NK-92 (cell line): ENCODE data around the gene NELL1.

ENCODE experiments used
- DNase-seq: peaks from one replicate; lab custom pipeline; 2025; ENCODE audit not compliant: unreplicated experiment; lab: John Stamatoyannopoulos, UW

Gene NELL1

DNA sequence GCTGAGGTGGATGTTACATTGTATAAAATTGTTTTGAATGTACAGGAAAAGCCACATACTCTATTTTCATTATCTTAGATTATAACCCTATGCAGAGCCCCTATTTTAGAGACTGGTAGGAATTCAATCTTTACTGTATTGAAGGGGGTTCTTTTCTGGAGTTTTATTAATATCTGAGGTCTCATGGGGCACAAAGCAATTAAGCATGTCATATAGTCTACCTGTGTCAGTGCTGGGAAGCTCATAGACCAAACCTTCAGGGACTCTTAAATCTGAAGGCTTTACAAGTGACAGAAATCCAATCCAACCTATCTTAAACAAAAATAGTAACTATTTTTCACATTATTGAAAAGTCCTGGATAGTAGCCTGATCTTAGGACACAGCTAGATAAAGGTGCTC, 733.7 kb downstream of the NELL1 start:
- DNase-seq: no peak

GRCh38 chr11:21405422-21405821, 736.0 kb downstream of the NELL1 start:
- DNase-seq: no peak

GRCh38 chr11:21410513-21410912, 741.1 kb downstream of the NELL1 start:
- DNase-seq: no peak

- no peak for DNase-seq
Measured at GRCh38 chr11:21411104-21411503, 741.7 kb downstream of the NELL1 start.

DNA sequence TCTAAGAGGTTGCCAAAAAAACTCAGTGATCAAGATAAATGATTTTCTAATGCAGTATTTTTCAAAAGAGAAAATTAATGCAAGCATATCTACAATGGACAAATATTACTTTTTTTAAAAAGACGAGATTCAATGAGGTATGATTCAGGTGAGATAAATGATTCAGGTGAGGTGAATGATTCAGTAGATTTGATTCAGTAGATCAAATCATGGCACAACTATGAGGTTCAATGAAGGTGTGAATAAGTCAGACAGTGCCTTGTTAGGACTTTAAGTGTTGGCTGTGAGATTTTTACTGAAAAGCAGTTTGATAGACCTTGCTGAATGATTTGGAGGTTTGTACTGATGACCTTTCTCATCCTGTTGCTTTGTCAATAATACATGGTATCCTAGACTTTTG, 742.2 kb downstream of the NELL1 start:
- DNase-seq: no peak

- no peak for DNase-seq
Measured at GRCh38 chr11:21412652-21413383, 743.4 kb downstream of the NELL1 start.

DNA sequence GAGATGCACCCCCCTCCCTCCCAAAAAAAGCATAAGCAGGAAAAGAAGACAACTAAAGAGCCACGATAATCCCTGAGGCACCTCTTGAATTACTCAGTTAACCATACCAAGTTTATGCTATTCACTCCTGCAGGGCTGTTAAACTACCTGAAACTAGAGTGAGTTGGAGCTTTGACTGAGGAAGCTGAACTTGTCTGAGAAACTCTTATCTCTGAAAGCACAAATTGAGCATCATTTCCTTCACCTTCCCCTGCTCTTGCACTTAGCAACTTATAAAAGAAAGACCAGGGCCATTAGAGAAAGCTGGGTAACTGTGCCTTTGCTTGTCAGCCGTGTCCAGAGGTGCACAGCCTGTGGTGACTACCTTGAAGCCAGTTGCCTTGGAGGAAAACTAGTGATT, 745.6 kb downstream of the NELL1 start:
- DNase-seq: no peak

DNA sequence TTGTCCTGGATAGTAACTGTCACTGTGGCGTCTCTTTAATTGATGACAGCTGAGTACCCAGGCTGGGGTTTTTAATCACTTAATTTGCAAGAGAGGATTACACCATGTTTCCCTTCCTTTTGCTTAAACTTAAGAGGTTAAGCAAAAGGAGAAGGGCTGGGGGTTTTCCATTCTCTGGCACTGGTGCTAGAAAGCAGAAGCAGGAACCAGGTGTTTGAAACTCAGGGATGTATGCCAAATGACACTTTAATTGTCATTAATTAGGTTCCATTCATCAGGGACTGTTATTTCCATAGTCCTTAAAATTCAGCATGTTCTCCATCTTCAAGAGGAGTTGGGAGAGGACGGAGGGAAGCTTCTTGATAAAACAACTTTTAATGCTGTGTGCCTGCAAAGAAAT, 746.2 kb downstream of the NELL1 start:
- DNase-seq: no peak

- DNase-seq: no peak
Measured at GRCh38 chr11:21421711-21422329, 752.4 kb downstream of the NELL1 start.

- no peak for DNase-seq
Measured at GRCh38 chr11:21426931-21427330, 757.5 kb downstream of the NELL1 start.

- DNase-seq: no peak
Measured at GRCh38 chr11:21427726-21428125, 758.3 kb downstream of the NELL1 start.

DNA sequence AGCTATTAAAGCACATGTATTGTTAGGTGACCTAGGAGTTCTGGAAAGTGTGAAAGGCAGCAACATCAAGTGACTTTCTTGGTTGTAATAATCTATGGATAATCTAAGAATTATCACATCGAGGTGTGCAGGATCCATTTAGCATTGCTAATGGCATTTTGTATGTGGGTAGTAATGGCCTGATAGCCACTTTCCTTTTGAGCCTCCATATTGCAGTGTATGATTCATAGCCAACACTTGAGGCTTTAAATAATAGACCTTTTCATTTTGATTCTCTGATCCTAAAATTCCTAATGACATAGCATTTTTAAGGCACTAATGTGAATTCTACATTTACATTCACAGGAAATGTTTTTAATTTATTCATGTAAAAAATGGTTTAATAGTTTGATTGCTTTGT, 759.4 kb downstream of the NELL1 start:
- no peak for DNase-seq

- no peak for DNase-seq
Measured at GRCh38 chr11:21429401-21429800, 760.0 kb downstream of the NELL1 start.

DNA sequence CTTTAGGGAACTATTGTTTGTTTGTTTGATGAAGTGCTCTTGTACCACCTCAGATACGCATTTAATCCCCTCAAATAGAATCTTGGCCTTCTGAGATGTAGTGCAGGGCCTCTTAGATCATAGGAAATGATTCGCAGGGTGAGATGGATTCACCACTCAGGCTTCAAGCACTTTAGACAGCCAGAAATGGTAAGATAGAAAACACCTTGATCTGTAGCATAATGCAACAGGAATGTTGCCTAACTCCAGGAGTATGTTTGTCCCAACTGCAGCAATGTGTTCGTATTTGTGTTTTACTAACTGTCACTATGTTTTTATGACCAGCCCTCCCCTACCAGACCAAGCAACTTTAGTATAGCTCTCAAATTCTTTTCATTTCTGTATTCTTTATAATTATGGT, 761.2 kb downstream of the NELL1 start:
- no peak for DNase-seq

GRCh38 chr11:21446939-21447590, 777.7 kb downstream of the NELL1 start:
- DNase-seq: no peak

- DNase-seq: no peak
Measured at GRCh38 chr11:21447871-21448270, 778.5 kb downstream of the NELL1 start.

DNA sequence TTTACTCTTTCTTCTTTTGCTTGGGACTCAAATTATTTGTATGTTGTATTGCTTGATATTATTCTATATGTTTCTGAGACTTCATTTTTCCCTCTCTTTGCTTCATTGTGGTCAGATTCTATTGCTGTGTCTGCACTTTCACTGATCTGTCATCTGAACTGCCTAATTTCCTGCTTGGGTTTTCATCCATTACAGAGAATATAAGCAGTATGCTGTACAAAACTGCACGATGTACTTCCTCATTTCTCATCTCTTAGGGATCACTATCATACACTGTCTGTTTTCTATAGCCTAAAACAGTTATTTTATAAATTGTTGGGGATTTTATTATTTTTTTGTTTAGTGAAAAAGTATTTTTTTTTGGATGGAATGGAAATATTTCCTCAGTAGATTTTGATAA, 786.8 kb downstream of the NELL1 start:
- no peak for DNase-seq

DNA sequence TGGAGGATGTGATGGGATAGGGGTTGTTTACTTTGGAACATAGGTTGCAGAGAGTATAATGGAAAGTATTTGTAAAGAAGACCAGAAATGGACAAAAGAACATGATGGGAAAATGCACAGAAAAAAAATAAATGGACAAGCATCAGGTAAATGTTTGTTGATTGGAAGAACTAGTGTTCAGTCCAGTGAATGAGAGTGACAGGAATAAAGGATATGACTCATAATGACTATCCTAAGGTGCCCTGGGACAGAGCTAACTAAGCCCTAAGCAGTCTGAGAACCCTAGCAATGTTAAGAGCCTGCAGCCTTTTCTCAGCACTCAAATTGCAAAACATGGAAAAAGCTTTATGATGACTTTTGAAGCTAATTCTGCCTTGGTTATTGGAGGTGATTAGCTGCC, 790.7 kb downstream of the NELL1 start:
- no peak for DNase-seq

DNA sequence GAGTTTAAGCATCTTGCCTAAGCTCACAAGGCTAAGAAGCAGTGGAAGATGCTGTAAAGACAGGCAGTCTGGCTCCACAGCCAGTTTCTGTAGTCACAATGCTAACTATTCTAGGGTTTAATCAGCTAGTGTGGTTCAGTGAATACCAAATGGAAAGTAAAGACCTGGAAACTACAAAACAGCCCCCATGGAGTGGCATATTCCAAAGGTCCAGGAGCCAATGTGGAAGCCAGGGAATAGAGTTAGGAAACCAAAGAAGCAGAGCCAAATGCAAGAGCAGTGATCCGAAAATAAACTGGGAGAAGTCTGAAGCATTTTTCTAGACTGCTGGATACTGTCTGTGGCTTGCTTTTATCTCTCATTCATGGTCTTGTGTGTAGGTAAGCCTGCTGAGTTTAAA, 792.3 kb downstream of the NELL1 start:
- DNase-seq: no peak

GRCh38 chr11:21464601-21465193, 795.3 kb downstream of the NELL1 start:
- DNase-seq: no peak

GRCh38 chr11:21465203-21465602, 795.8 kb downstream of the NELL1 start:
- DNase-seq: no peak

- no peak for DNase-seq
Measured at GRCh38 chr11:21465920-21466319, 796.5 kb downstream of the NELL1 start.
